SK-MEL-5 (cell line): ENCODE data around the gene IFT52. TPM values are rescaled to one million over a fixed set of nuclear protein-coding genes. Genes with fewer than 3 reads are reported as not detected.

Experiments used
- DNase-seq: peaks from one replicate; pipeline ENCODE4 v3.0.0-alpha.2; 2016; ENCODE audit warnings: low read depth, low spot score
- in situ Hi-C: cut with HindIII; loops from 2 replicates; pipeline ENCODE4 v1.10.0; 2016; ENCODE audit warnings: low sequenced_read_pairs, high pct_unique_total_duplicates, low pct_unique_long_range_greater_than_20kb
- polyA plus RNA-seq, 2 experiments: library from polyadenylated mRNA; depleted of rRNA; stranded (reverse); fragments of >200 nt; gene quantifications; 2 replicates each; pipeline ENCODE4 v1.2.3, GENCODE V29; 2015
- total RNA-seq: library from RNA; depleted of rRNA; stranded (reverse); fragments of >200 nt; shearing (Covaris generic); gene quantifications from 2 replicates; pipeline ENCODE4 v1.2.3, GENCODE V29; 2014; rRNA removed

The IFT52 gene, protein sequence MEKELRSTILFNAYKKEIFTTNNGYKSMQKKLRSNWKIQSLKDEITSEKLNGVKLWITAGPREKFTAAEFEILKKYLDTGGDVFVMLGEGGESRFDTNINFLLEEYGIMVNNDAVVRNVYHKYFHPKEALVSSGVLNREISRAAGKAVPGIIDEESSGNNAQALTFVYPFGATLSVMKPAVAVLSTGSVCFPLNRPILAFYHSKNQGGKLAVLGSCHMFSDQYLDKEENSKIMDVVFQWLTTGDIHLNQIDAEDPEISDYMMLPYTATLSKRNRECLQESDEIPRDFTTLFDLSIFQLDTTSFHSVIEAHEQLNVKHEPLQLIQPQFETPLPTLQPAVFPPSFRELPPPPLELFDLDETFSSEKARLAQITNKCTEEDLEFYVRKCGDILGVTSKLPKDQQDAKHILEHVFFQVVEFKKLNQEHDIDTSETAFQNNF
- total RNA-seq = 22.1 and 26.8 TPM in 2 replicates
- 15.0 and 15.7 TPM in 2 replicates for polyA plus RNA-seq (2015; cell fraction: cytosol; rRNA removed)
- 14.4 and 19.1 TPM in 2 replicates for polyA plus RNA-seq (2015; cell fraction: nucleus; rRNA removed)

DNA sequence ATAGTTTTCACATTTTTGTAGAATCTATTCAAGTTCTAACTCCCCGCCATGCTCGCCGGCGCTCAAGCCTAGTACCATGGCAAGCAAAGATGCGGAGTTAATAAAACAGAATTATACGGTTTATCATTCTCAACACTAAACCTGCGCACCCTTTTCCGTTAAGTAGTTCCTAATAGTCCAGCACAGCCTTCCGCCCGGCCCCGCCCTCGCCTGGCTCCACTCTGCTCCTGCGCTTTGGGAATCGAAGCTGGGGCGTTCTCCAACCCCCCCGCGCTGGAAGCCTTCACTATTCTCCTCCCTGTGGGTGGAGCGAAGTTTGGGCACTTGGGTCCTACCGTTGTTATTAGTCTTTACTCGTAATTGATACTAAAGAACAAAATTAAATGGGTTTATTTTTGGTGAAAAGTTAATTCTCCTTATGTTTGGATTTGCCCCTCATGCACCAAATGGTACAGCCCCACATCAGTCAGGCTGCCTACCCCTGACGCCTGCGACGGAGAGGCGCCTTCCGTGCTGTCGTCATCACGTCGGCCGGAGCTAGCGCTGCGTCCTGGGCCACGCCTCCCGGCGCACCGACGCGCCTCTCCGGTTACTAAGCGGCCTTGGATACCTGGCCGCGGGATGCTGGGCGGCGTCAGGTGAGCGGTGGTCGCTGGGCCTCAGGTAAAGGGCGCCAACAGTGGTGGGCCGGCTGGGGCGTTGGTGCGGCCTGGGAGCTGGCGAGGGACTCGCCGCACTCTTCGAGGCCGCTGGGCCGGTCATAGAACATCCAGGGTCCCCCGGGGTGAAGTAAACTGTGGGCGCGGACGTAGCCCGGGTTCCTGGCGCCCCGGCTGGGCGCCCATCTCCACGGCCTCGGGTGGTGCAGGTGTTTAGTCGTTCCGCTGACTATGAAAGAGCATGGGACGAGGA is at the start of gene IFT52:
Gene IFT52, plus strand, starts transcription at position 546 of the 912 bp plus-strand sequence. CDS start 3,762 bp downstream, outside the sequence.
- peak; percentile 92 for DNase-seq
- in situ Hi-C loops = no loop called here

- DNase-seq = no peak
- in situ Hi-C loops = no loop called here
Observed at GRCh38 chr20:43541214-43541613, 49.5 kb upstream of the IFT52 start.

DNA sequence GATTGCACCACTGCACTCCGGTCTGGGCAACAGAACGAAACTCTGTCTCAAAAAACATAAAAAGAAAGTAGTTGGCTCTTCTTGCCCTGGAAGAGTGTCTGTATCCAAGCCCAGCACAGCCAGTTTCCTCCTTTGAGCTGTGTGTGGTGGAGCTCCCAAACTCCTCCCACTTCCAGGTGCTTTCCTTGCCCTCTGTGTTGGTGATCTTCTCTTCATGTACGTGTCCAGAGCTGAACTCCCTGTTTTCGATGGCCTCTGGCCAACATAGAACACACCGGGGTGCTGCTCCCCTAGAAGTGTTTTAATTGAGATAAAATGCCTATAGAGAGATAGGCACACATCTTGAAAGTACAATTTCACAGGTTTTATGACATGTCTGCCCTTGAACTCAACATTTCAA is 48.6 kb upstream of the IFT52 start:
- in situ Hi-C loops = no loop called here
- no peak for DNase-seq

DNA sequence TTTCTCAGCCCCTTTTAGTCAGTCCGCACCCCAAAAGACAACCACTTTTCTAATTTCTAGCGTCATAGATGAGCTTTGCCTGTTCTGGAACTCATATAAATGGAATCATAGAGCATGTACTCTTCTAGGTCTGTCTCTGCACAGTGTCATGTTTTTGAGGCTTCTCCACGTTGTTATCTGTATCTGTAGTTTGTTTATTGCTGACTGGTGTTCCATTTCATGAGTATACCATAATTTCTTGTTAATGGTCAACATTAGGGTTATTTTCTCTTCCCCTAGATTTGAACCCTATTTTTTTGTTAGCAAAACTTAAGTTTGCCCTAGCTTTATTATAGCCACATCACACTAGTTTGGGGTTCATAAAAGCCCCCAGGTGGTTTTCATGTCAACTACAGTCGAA is 48.1 kb upstream of the IFT52 start:
- no peak for DNase-seq
- in situ Hi-C loops = no loop called here

DNA sequence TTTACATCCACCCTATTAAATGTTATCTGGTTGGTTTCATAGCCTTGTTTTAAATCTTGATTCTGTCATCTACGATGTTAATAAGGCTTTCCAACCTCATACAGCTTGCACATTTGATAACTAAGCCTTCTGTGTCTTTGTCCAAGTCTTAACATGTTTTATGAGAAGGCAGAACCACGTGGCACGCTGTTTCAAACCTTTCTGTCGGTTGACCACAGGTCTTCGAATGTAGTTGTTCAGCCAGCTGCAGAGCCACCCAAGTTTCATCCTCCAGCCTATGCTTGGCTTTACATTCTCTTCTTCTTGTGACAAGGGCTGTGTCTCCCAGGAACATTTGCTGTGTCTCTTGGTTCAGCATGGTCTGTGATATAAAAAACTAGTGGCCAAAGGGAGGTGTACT is 47.6 kb upstream of the IFT52 start:
- no peak for DNase-seq
- in situ Hi-C loops = no loop called here

- DNase-seq = no peak
- in situ Hi-C loops = no loop called here
Observed at GRCh38 chr20:43544501-43544900, 46.2 kb upstream of the IFT52 start.

- in situ Hi-C loops = no loop called here
- DNase-seq = no peak
Observed at GRCh38 chr20:43545837-43546578, 44.7 kb upstream of the IFT52 start.

DNA sequence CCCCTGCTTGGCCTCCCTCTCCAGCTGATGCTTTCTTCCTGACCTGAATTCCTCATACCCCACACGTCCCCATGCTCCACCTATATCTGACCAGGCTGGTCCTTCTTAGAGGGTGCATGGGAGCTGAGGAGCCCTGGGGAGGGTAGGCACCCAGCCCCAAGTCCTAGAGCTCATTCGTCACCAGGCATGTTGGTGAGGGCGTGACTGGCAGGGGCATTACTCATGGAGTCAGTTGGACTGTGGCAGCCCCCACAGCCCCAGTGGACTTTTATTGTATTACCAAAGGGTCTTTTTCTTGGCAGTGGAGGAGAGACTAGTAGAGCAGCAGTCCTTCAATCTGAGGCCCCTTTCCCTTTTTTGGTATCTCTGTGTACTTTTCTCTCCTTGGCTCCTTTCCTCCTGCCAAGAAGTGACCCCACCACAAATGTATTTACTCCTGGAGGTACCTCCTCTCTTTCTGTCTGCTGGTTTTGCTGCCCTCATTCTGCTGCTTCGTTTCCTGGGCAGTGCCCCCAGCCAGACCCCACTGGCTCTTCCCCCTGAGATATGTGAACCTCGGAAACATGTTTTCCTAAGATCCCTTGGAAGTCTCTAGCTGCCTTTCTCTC is 42.4 kb upstream of the IFT52 start:
- in situ Hi-C loops = no loop called here
- no peak for DNase-seq

- in situ Hi-C loops = no loop called here
- no peak for DNase-seq
Observed at GRCh38 chr20:43549416-43550065, 41.2 kb upstream of the IFT52 start.

DNA sequence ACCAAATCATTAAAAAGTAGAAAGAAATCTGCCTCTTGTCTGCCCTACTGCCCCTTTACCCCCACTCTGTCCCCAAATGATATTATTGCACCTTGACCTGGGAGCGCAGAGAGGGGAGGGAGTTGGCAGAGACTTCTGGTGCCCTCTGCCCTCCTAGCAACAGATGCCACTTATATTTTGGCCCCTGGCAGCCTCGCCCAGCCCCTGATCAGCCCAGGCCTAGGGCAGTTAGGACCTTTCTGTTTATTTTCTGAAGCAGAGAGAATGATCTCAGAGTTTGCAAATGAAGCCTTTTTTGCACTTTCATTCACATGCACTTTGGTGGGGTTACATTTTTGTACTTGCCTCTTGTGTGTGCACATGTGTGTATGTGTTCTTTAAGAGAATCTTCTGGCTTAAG is 40.3 kb upstream of the IFT52 start:
- no peak for DNase-seq
- in situ Hi-C loops = no loop called here

- in situ Hi-C loops = no loop called here
- no peak for DNase-seq
Observed at GRCh38 chr20:43554369-43554768, 36.4 kb upstream of the IFT52 start.

GRCh38 chr20:43558412-43559146 is 32.2 kb upstream of the IFT52 start, which contains the start of gene SGK2:
Gene SGK2 (plus strand): TSS chr20:43559027. CDS start chr20:43566496, 7,469 bp downstream.
- no peak for DNase-seq
- in situ Hi-C loops = no loop called here

DNA sequence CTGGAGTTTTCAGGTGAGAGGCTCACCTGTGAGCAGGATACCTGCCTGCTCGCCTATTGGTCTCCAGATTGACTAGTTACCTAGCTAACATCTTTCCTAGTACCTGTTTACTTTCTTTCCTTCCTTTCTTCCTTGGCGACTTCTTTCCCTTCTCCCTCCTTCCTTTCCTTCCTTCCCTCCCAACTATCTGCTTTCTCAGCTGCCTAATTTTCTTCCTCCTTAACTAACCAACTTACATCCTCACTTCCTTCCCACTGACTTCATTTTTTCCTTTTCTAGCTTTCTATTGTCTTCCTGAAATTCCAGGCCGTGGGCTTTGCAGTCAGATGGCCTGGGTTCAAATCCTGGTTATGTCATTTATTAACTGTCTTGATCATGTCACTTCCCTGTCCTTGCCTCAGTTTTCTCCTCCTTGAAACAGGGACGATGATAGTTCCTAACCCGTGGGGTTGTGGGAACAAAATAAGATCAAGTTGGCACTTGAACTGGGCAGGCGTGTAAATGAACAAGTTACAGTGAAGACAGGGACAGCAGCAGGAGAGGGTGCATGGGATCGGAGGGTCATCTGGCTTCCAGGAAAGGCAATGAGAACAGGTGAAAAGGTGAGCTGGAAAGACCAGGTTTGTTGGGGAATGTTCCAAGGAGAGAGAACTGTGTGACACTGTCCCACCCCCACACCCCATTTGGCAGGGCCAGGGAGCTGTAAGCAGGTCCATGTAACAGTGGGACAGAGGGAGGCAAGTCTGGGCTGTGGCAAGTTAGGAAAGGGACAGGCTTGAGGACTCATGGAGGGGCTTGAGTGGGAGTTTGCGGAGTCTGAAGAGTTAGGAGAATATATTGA is 31.4 kb upstream of the IFT52 start:
- in situ Hi-C loops = no loop called here
- DNase-seq = no peak

- no peak for DNase-seq
- in situ Hi-C loops = no loop called here
Observed at GRCh38 chr20:43560974-43561373, 29.8 kb upstream of the IFT52 start.

DNA sequence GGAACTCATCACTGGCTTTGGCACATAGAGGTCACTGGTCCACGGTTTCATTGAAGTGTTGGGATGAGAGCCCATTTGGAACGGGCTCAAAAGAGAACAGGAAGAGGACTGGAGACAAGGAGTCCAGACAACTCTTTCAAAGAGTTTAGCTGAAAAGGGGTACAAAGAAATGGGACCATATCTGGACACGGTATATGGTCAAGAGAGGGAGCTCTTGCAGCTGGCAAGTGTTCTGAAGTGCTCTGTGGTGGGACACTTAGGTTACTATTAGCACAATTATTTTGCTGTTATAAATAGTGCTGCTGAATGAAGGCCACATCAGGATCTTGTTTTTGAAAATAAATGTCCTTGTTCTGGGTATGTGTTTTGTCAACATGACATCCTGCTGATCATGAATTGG is 27.3 kb upstream of the IFT52 start:
- in situ Hi-C loops = no loop called here
- DNase-seq = peak; percentile 51
